HepG2 (cell line): ENCODE measurements around the gene ULBP1. TPM values are rescaled to one million over a fixed set of nuclear protein-coding genes. Genes with fewer than 3 reads are reported as not detected.

ENCODE experiments used
- ATF1 ChIP-seq: IDR thresholded peaks from 2 replicates; pipeline ENCODE4 v1.6.1; 2016; ENCODE audit warnings: mild to moderate bottlenecking, control low read depth
- CEBPB ChIP-seq: IDR thresholded peaks from 2 replicates; pipeline ENCODE4 v1.6.1; 2011; ENCODE audit warnings: low read depth, low read length, improper control_type of control experiment, borderline replicate concordance
- CEBPG ChIP-seq: IDR thresholded peaks from 2 replicates; pipeline ENCODE4 v1.6.1; 2016
- GATAD1 ChIP-seq: IDR thresholded peaks from 2 replicates; pipeline ENCODE4 v1.6.1; 2016; ENCODE audit warnings: missing genetic modification reagents, missing compliant biosample characterization
- NBN ChIP-seq: fragments of 450-650 bp; conservative IDR thresholded peaks from 2 replicates; pipeline ENCODE4 v1.6.1; 2017
- POLR2G ChIP-seq: fragments of 200-400 bp; formaldehyde crosslinking; IDR thresholded peaks from 2 replicates; pipeline ENCODE4 v1.6.1; 2018; ENCODE audit warnings: mild to moderate bottlenecking, low read depth, low read length, moderate library complexity
- RARG ChIP-seq: sonication (generic); formaldehyde crosslinking; IDR thresholded peaks from 2 replicates; pipeline ENCODE4 v1.4.0; 2020; ENCODE audit warnings: low read depth, mild to moderate bottlenecking, missing genetic modification reagents
- SMARCC2 ChIP-seq: fragments of 450-650 bp; IDR thresholded peaks from 2 replicates; pipeline ENCODE4 v1.6.1; 2017; ENCODE audit warnings: antibody characterized with exemption, mild to moderate bottlenecking
- SMC3 ChIP-seq: IDR thresholded peaks from 2 replicates; pipeline ENCODE4 v1.6.1; 2011; ENCODE audit warnings: low read length, improper control_type of control experiment
- STAG1 ChIP-seq: sonication (generic); formaldehyde crosslinking; IDR thresholded peaks from 2 replicates; pipeline ENCODE4 v1.4.0; 2020; ENCODE audit warnings: missing genetic modification reagents
- THRA ChIP-seq: sonication (generic); formaldehyde crosslinking; IDR thresholded peaks from 2 replicates; pipeline ENCODE4 v1.4.0; 2020; ENCODE audit warnings: missing genetic modification reagents, borderline replicate concordance
- TRIM22 ChIP-seq: fragments of 450-650 bp; IDR thresholded peaks from 2 replicates; pipeline ENCODE4 v1.6.1; 2017
- ZBTB21 ChIP-seq: sonication (generic); formaldehyde crosslinking; IDR thresholded peaks from 2 replicates; pipeline ENCODE4 v1.4.0; 2020; ENCODE audit warnings: missing genetic modification reagents
- ZIK1 ChIP-seq: sonication (generic); formaldehyde crosslinking; IDR thresholded peaks from 2 replicates; pipeline ENCODE4 v1.5.0; 2020; ENCODE audit warnings: mild to moderate bottlenecking, low read depth, missing genetic modification reagents, borderline replicate concordance
- ZNF562 ChIP-seq: sonication (generic); formaldehyde crosslinking; IDR thresholded peaks from 2 replicates; pipeline ENCODE4 v1.8.0; 2022; ENCODE audit warnings: missing genetic modification reagents, borderline replicate concordance
- polyA plus RNA-seq, 8 experiments: library from polyadenylated mRNA; depleted of rRNA in 3 of 8; stranded (reverse) in 7 of 8; unstranded in 1 of 8; fragments of >200 nt; fragmentation: Illumina TruSeq in 4 of 8; extraction: Trizol in 4 of 8; gene quantifications; 2 replicates each; pipeline versions ENCODE4 v1.2.1 to v1.2.3, GENCODE V29; 2011 to 2016; ENCODE audit warnings: low read depth in 4 of 8, missing spikeins in 1 of 8, mixed read lengths in 1 of 8; ENCODE audit not compliant: insufficient read depth in 1 of 8
- total RNA-seq, 5 experiments: library from RNA; depleted of rRNA; stranded (reverse); fragments of >200 nt; fragmentation: Illumina TruSeq; extraction: Trizol; gene quantifications; 2 replicates each; pipeline ENCODE4 v1.2.3, GENCODE V29; 2016; ENCODE audit warnings: low read depth in 1 of 5
- TF ChIP-seq, protein P1 (sequence below), 2 experiments: sonication (generic) in 1 of 2; formaldehyde crosslinking in 1 of 2; IDR thresholded peaks; 2 replicates each; pipeline versions ENCODE4 v1.6.1 to v1.9.0; 2014 to 2022; ENCODE audit warnings: antibody characterized with exemption in 1 of 2, borderline replicate concordance in 1 of 2, inconsistent platforms in 1 of 2, low read depth in 1 of 2, missing genetic modification reagents in 1 of 2
- TF ChIP-seq, protein P2 (sequence below): fragments of 450-650 bp; IDR thresholded peaks from 2 replicates; pipeline ENCODE4 v1.6.1; 2016

The ULBP1 gene
- total and polyA plus RNA-seq, 2 of the 13 experiments (the other 11 are each of a cell fraction or from before 2014, with no cell fraction given): 0.04 to 0.09 TPM

DNA sequence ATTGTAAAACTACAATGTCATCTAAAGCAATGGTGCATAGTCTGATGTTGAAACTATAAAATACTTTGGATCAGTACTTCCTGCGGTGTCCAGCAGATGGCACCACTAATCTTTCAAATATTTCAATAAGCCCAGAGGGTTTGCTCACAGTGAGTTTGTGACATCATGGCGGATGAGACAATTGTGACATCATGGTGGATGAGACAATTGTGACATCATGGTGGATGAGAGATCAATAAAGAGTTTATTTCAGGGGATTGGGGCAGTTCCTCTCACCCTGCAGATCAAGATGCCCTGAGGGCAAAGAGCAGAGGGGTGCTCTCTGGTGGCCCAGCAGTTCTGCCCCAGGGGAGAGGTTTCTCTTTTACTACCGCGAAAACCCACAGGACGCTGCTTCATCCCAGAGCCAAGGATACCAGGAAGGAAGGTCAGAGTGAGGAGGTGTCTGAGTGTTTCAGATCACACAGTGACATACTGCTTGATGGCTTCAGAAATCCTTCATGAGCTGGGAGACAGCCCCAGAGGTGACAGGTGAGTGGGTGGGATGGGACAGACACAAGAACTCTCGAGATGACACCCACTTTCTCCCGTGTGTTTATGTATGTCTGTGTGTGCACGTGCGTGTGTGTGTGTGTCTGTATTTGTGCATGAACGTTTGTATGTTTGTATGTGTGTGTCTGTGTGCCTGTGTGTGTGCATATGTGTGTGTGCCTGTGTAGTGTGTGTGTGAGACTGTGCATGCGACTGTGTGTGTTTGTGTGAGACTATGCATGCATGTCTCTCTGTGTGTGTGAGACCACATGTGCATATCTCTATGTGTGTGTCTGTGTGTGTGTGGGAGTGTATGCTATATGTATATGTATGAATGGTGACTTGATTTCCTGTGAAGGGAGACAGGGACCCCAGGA lies 29.2 kb upstream of the ULBP1 start (continued):
- TF ChIP-seq, protein P1, sequence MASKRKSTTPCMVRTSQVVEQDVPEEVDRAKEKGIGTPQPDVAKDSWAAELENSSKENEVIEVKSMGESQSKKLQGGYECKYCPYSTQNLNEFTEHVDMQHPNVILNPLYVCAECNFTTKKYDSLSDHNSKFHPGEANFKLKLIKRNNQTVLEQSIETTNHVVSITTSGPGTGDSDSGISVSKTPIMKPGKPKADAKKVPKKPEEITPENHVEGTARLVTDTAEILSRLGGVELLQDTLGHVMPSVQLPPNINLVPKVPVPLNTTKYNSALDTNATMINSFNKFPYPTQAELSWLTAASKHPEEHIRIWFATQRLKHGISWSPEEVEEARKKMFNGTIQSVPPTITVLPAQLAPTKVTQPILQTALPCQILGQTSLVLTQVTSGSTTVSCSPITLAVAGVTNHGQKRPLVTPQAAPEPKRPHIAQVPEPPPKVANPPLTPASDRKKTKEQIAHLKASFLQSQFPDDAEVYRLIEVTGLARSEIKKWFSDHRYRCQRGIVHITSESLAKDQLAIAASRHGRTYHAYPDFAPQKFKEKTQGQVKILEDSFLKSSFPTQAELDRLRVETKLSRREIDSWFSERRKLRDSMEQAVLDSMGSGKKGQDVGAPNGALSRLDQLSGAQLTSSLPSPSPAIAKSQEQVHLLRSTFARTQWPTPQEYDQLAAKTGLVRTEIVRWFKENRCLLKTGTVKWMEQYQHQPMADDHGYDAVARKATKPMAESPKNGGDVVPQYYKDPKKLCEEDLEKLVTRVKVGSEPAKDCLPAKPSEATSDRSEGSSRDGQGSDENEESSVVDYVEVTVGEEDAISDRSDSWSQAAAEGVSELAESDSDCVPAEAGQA (IDR thresholded peaks at IDR 0.05; ENCODE audit: low read depth): peak; percentile 75
- TF ChIP-seq, protein P1 (CRISPR knock-in tag; IDR thresholded peaks at IDR 0.05; ENCODE audit: borderline replicate concordance): no peak
- TF ChIP-seq, protein P2, sequence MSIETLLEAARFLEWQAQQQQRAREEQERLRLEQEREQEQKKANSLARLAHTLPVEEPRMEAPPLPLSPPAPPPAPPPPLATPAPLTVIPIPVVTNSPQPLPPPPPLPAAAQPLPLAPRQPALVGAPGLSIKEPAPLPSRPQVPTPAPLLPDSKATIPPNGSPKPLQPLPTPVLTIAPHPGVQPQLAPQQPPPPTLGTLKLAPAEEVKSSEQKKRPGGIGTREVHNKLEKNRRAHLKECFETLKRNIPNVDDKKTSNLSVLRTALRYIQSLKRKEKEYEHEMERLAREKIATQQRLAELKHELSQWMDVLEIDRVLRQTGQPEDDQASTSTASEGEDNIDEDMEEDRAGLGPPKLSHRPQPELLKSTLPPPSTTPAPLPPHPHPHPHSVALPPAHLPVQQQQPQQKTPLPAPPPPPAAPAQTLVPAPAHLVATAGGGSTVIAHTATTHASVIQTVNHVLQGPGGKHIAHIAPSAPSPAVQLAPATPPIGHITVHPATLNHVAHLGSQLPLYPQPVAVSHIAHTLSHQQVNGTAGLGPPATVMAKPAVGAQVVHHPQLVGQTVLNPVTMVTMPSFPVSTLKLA: peak; percentile 51
- TF ChIP-seq RARG (no peak), NBN (0 out of 2 replicates have a peak, but pooled peaks have one; percentile 89), ATF1 (CRISPR knock-in tag) (peak; percentile 76), ZIK1 (CRISPR knock-in tag) (no peak), ZBTB21 (CRISPR knock-in tag) (peak; percentile 98), TRIM22 (peak; percentile 60; the same call in 1 of the 2 replicates), POLR2G (no peak), SMC3 (peak; percentile 91; the same call in 1 of the 2 replicates), CEBPB (peak; percentile 69), THRA (CRISPR knock-in tag) (no peak), GATAD1 (CRISPR knock-in tag) (no peak), STAG1 (CRISPR knock-in tag) (peak; percentile 75), CEBPG (CRISPR knock-in tag) (peak; percentile 48; the same call in 1 of the 2 replicates), ZNF562 (CRISPR knock-in tag) (peak; percentile 20; the same call in 1 of the 2 replicates), SMARCC2 (no peak)
